ENCODE measurements around the gene OR12D2. TPM values are rescaled to one million over a fixed set of nuclear protein-coding genes. Genes with fewer than 3 reads are reported as not detected.
"Not testable (repeated sequence)": the region's sequence is repeated elsewhere in the genome, so short reads cannot be mapped to it uniquely, and the experiment has no call there.

The OR12D2 gene
- total RNA-seq, 1 experiment from 2014 or later: not detected

DNA sequence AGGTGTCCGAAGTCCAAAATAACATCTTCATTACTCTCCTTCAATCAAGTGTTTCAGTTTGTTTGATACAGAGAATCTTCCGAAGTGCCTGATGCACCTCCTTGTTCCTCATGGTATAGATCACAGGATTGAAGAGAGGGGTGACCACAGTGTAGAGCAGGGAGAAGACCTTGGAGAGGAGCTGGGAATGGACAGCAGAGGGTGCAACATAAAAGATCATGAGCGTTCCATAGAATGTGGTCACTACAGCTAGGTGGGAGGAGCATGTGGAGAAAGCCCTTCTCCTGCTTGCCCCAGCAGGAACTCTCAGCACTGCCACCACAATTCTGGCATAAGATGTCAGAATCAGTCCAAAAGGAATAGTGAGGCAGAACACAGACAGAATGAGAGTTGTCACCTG lies 31.2 kb downstream of the OR12D2 start:
- Histone ChIP-seq H3K9me2 (replicated peaks; ENCODE audit: low read length) (no peaks in the 10 kb centered on the region), H3K9me3 (ENCODE audit: low read length) (no peaks in the 10 kb centered on the region), H3K79me2 (ENCODE audit: low read length) (no peaks in the 10 kb centered on the region), H3K9ac (ENCODE audit: low read length) (no peak overlapping the region), H2AFZ (ENCODE audit: low read length) (no peak overlapping the region), H3K36me3 (ENCODE audit: low read depth, low read length) (no peaks in the 10 kb centered on the region), H4K20me1 (ENCODE audit: low read length) (no peaks in the 10 kb centered on the region), H3F3A (ENCODE audit: low read length, unreplicated experiment) (no peaks in the 10 kb centered on the region), H3K4me1 (ENCODE audit: insufficient read depth, low read length) (no peaks in the 10 kb centered on the region), H3K4me3 (ENCODE audit: low read length) (no peak overlapping the region), H3K4me2 (ENCODE audit: low read length) (no peak overlapping the region), H3K27ac (ENCODE audit: low read length) (no peak overlapping the region), H3K27me3 (ENCODE audit: low read length) (peaks cover 56% of the 10 kb centered on the region)
- intact Hi-C loops (cut with micrococcal nuclease): no loop called here
- TF ChIP-seq EZH2phosphoT487 (IDR thresholded peaks at IDR 0.05; ENCODE audit: borderline replicate concordance, low read length) (no peak), EZH2 (IDR thresholded peaks at IDR 0.05; ENCODE audit: low read length, unreplicated experiment) (no peak)
- TF ChIP-seq, protein P1, sequence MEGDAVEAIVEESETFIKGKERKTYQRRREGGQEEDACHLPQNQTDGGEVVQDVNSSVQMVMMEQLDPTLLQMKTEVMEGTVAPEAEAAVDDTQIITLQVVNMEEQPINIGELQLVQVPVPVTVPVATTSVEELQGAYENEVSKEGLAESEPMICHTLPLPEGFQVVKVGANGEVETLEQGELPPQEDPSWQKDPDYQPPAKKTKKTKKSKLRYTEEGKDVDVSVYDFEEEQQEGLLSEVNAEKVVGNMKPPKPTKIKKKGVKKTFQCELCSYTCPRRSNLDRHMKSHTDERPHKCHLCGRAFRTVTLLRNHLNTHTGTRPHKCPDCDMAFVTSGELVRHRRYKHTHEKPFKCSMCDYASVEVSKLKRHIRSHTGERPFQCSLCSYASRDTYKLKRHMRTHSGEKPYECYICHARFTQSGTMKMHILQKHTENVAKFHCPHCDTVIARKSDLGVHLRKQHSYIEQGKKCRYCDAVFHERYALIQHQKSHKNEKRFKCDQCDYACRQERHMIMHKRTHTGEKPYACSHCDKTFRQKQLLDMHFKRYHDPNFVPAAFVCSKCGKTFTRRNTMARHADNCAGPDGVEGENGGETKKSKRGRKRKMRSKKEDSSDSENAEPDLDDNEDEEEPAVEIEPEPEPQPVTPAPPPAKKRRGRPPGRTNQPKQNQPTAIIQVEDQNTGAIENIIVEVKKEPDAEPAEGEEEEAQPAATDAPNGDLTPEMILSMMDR (conservative IDR thresholded peaks at IDR 0.05; ENCODE audit: low read depth, low read length): 0 out of 2 replicates have a peak, but pooled peaks have one; percentile 10
- DNase-seq (peak; percentile 13), ATAC-seq (no peak)
- ChIA-PET POLR2A (ENCODE audit: unreplicated experiment) (no interaction called here), CTCF (no interaction called here)
- no TSS peak for BruUV-seq (replicated peaks)

DNA sequence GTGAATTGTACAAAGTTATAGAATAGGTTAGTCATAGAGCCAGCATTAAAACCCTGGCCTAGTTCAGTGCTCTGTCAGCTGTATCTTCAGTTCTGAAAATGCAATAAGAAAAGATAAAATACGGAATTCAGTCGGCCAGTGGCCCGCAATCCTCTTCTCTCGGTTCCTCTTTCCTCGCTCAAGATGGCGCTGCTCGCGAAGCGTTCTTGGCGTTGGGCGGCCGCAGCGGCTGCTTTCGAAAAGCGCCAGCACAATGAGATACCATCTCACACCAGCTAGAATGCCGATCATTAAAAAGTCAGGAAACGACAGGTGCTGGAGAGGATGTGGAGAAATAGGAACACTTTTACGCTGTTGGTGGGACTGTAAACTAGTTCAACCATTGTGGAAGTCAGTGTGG lies 41.3 kb downstream of the OR12D2 start:
- H3F3A ChIP-seq (ENCODE audit: low read length, unreplicated experiment); H3K79me2 ChIP-seq (ENCODE audit: low read length); H3K27ac ChIP-seq (ENCODE audit: low read length); H4K20me1 ChIP-seq (ENCODE audit: low read length); H2AFZ ChIP-seq (ENCODE audit: low read length); BruUV-seq (replicated peaks); intact Hi-C loops (cut with micrococcal nuclease); H3K9me2 ChIP-seq (replicated peaks; ENCODE audit: low read length); H3K9me3 ChIP-seq (ENCODE audit: low read length); H3K36me3 ChIP-seq (ENCODE audit: low read depth, low read length); DNase-seq; H3K4me3 ChIP-seq (ENCODE audit: low read length); H3K9ac ChIP-seq (ENCODE audit: low read length); CTCF ChIA-PET; H3K4me1 ChIP-seq (ENCODE audit: insufficient read depth, low read length); ATAC-seq; H3K4me2 ChIP-seq (ENCODE audit: low read length); POLR2A ChIA-PET (ENCODE audit: unreplicated experiment): not testable (repeated sequence)
- peaks cover 68% of the 10 kb centered on the region for H3K27me3 ChIP-seq (ENCODE audit: low read length)

DNA sequence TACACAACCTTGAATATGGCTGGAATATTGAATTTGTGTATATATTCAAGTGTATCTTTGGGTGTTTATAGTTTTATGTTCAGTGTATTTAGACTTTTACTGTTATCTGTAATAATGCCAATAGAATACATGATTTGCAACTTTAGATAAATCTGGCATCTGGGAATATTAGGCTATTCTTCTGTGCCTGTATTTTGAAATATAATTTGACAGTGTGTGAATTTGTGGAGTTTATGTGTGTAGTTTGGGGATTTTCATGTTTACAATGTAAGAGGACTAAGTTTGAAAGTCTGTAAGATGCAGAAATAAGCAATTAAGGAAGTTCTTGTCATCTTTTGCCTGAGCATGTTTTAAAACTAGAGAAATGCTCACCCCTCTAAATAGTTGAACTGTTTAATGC lies 43.6 kb downstream of the OR12D2 start, which contains the start of gene OR10C1:
Gene OR10C1, plus strand, starts transcription at position 301 of the 400 bp plus-strand sequence. CDS start 710 bp downstream, outside the sequence.
- Histone ChIP-seq H2AFZ (ENCODE audit: low read length) (no peak within 1 kb of the TSS), H3K36me3 (ENCODE audit: low read depth, low read length) (no peaks in the 10 kb centered on the region), H3K4me1 (ENCODE audit: insufficient read depth, low read length) (no peaks in the 10 kb centered on the region), H3K9me3 (ENCODE audit: low read length) (no peaks in the 10 kb centered on the region), H4K20me1 (ENCODE audit: low read length) (no peaks in the 10 kb centered on the region), H3F3A (ENCODE audit: low read length, unreplicated experiment) (no peaks in the 10 kb centered on the region), H3K9me2 (replicated peaks; ENCODE audit: low read length) (no peaks in the 10 kb centered on the region), H3K4me3 (ENCODE audit: low read length) (no peak within 1 kb of the TSS), H3K27me3 (ENCODE audit: low read length) (peaks cover 66% of the 10 kb centered on the region), H3K9ac (ENCODE audit: low read length) (no peak within 1 kb of the TSS), H3K79me2 (ENCODE audit: low read length) (no peaks in the 10 kb centered on the region), H3K27ac (ENCODE audit: low read length) (no peak within 1 kb of the TSS), H3K4me2 (ENCODE audit: low read length) (no peak within 1 kb of the TSS)
- no TSS peak for BruUV-seq (replicated peaks)
- CTCF ChIA-PET: no interaction called here
- ATAC-seq (no peak), DNase-seq (no peak)
- TF ChIP-seq EZH2 (IDR thresholded peaks at IDR 0.05; ENCODE audit: low read length, unreplicated experiment): no peak
- no peak for TF ChIP-seq EZH2phosphoT487 (IDR thresholded peaks at IDR 0.05; ENCODE audit: borderline replicate concordance, low read length)
- TF ChIP-seq, protein P1 (conservative IDR thresholded peaks at IDR 0.05; ENCODE audit: low read depth, low read length): no peak
- intact Hi-C loops (cut with micrococcal nuclease): no loop called here
- POLR2A ChIA-PET (ENCODE audit: unreplicated experiment): no interaction called here
